ENCODE measurements around the gene CRYBB2.

GRCh38 chr22:25177226-25177625 lies 42.2 kb upstream of the CRYBB2 start:
- TF ChIP-seq, protein P1, sequence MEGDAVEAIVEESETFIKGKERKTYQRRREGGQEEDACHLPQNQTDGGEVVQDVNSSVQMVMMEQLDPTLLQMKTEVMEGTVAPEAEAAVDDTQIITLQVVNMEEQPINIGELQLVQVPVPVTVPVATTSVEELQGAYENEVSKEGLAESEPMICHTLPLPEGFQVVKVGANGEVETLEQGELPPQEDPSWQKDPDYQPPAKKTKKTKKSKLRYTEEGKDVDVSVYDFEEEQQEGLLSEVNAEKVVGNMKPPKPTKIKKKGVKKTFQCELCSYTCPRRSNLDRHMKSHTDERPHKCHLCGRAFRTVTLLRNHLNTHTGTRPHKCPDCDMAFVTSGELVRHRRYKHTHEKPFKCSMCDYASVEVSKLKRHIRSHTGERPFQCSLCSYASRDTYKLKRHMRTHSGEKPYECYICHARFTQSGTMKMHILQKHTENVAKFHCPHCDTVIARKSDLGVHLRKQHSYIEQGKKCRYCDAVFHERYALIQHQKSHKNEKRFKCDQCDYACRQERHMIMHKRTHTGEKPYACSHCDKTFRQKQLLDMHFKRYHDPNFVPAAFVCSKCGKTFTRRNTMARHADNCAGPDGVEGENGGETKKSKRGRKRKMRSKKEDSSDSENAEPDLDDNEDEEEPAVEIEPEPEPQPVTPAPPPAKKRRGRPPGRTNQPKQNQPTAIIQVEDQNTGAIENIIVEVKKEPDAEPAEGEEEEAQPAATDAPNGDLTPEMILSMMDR (IDR thresholded peaks at IDR 0.05): no peak
- no peak for TF ChIP-seq REST (IDR thresholded peaks at IDR 0.05; ENCODE audit: insufficient read depth in 1 of 2, low read depth in 2 of 2, low read length in 1 of 2)
- TF ChIP-seq POLR2AphosphoS5 (IDR thresholded peaks at IDR 0.05; ENCODE audit: low read depth, low read length): no peak
- TF ChIP-seq SIN3A (IDR thresholded peaks at IDR 0.05; ENCODE audit: borderline replicate concordance, insufficient read depth, low read depth, low read length): no peak
- no peak for TF ChIP-seq TCF7L2 (IDR thresholded peaks at IDR 0.05; ENCODE audit: low read depth, low read length)
